Activated T-cell treated with anti-CD3 and anti-CD28 coated beads, Interleukin-2, amount 50 U/mL, for 48 hours (primary cell): Measurements from ENCODE around the gene FBXO24.
"Not testable (repeated sequence)": the region's sequence is repeated elsewhere in the genome, so short reads cannot be mapped to it uniquely, and the experiment has no call there.

Source experiments
- DNase-seq, 2 experiments: peaks; one replicate each; pipeline ENCODE4 v3.0.0-alpha.2; 2020

FBXO24 gene

GRCh38 chr7:100561491-100562194, 24.5 kb upstream of the FBXO24 start:
- DNase-seq = no peak

- DNase-seq = no peak
Measured at GRCh38 chr7:100562195-100563099, 23.7 kb upstream of the FBXO24 start.

- no peak for DNase-seq
Measured at GRCh38 chr7:100563100-100563564, 23.0 kb upstream of the FBXO24 start.

- peak; percentile 89 to 90 for DNase-seq
Measured at GRCh38 chr7:100563809-100564400, 22.2 kb upstream of the FBXO24 start.

- not testable (repeated sequence) for DNase-seq
Measured at GRCh38 chr7:100564405-100564804, 21.7 kb upstream of the FBXO24 start.

- DNase-seq = no peak
Measured at GRCh38 chr7:100565133-100565571, 21.0 kb upstream of the FBXO24 start.

- DNase-seq = no peak
Measured at GRCh38 chr7:100566018-100566531, 20.1 kb upstream of the FBXO24 start.

GRCh38 chr7:100567031-100567730, 18.9 kb upstream of the FBXO24 start:
- no peak for DNase-seq

GRCh38 chr7:100567751-100568175, 18.4 kb upstream of the FBXO24 start:
- DNase-seq = no peak

GRCh38 chr7:100568176-100568895, 17.8 kb upstream of the FBXO24 start:
- DNase-seq = no peak

- peak; percentile 70 to 72 for DNase-seq
Measured at GRCh38 chr7:100568896-100569844, 17.0 kb upstream of the FBXO24 start.

- peak in 1 of 2 experiments; percentile 39 for DNase-seq
Measured at GRCh38 chr7:100570954-100571828, 14.9 kb upstream of the FBXO24 start.

GRCh38 chr7:100571829-100572116, 14.4 kb upstream of the FBXO24 start:
- no peak for DNase-seq

GRCh38 chr7:100572281-100572948, 13.7 kb upstream of the FBXO24 start:
- DNase-seq = no peak

GRCh38 chr7:100572949-100573675, 13.0 kb upstream of the FBXO24 start:
- no peak for DNase-seq

- no peak for DNase-seq
Measured at GRCh38 chr7:100573691-100574361, 12.3 kb upstream of the FBXO24 start, which contains the start of gene SAP25. SAP25 (minus strand) TSS chr7:100573900; CDS start chr7:100573742, 158 bp downstream.

- no peak for DNase-seq
Measured at GRCh38 chr7:100574362-100575205, 11.5 kb upstream of the FBXO24 start.
